Activated CD8-positive, alpha-beta memory T cell treated with anti-CD3 and anti-CD28 coated beads, Interleukin-2, amount 50 U/mL, for 48 hours (primary cell): ENCODE results near the gene ACOT4.
A peak's percentile ranks its signal among the peaks of the same experiment; 100 is the strongest.
"Not testable (repeated sequence)": the region's sequence is repeated elsewhere in the genome, so short reads cannot be mapped to it uniquely, and the experiment has no call there.

ENCODE experiments used
- DNase-seq: peaks from one replicate; pipeline ENCODE4 v3.0.0-alpha.2; 2020

Gene ACOT4

GRCh38 chr14:73582102-73582979 is 9.3 kb upstream of the ACOT4 start:
- DNase-seq, result not testable (repeated sequence)

- no peak for DNase-seq
These were observed 3.0 kb upstream of the ACOT4 start for GRCh38 chr14:73588695-73589094.

DNA sequence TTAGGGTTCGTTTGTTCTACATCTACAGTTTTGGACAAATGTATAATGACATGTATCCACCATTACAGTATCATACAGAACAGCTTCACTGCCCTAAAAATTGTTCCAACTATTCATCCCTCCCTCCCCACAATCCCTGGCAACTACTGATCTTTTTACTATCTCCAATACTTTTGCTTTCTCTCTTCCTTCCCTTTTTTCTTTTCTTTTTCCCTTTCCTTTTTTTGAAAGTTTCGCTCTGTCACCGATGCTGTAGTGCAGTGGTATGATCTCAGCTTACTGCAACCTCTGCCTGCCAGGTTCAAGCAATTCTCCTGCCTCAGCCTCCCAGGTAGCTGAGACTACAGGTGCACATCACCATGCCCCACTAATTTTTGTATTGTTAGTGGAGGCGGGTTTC is 2.6 kb upstream of the ACOT4 start:
- no peak for DNase-seq

DNA sequence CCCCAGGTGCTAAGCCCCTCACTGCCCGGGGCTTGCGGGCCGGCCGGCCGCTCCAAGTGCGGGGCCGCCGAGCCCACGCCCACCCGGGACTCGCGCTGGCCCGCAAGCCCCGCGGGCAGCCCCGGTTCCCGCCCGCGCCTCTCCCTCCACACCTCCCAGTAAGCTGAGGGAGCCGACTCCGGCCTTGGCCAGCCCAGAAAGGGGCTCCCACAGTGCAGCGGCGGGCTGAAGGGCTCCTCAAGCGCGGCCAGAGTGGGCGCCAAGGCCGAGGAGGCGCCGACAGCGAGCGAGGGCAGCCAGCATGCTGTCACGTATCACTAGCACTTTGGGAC is 1.0 kb upstream of the ACOT4 start:
- DNase-seq, result not testable (repeated sequence)

DNA sequence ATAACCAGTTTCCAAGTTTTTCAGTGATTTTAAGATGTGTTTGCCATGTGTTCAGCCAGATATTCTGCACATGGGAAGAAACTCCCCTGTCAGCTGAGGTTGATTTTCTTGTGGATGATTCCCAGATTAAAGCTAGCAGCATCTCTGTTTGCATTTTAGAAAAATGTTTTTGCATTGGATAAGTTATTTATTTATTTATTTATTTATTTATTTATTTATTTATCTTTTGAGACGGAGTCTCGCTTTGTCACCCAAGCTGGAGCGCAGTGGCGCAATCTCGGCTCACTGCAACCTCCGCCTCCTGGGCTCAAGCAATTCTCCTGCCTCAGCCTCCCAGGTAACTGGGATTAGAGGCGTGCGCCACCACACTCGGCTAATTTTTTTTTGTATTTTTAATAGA is 2.8 kb downstream of the ACOT4 start:
- DNase-seq, result no peak

GRCh38 chr14:73599499-73599898 is 7.8 kb downstream of the ACOT4 start:
- DNase-seq, result no peak

DNA sequence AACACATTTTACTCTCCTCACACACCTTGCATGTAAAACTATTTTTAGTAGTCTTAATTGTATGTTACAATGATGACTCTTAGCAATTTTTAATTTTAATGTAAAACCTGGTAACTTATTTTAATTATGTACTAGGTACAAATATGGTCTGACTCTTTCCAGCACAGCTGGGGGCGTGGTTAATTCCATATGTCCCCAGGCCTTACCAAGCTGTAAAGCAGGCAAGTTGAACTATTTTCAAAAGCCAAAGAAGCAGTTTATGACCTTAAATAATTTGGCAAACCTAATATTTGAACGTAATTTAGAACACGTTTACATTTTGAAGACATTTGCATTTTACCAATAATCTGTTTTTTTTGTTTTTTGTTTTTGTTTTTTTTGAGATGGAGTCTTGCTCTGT is 11.3 kb downstream of the ACOT4 start:
- no peak for DNase-seq

DNA sequence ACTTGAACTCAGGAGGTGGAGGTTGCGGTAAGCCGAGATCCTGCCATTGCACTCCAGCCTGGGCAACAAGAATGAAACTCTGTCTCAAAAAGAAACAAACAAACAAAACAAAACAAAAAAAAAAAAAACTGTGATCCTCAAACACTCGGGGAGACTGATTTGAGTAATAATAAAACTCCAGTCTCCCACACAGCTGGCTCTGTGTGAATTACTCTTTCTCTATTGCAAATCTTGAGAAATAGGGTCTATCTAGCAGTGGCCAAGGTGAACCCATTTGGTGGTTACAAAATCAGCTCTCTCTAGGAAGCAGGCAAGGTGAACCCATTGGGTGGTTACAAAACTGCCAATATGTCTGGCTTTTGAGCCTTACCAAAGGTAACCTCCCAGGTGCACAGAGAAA is 14.6 kb downstream of the ACOT4 start:
- no peak for DNase-seq

DNA sequence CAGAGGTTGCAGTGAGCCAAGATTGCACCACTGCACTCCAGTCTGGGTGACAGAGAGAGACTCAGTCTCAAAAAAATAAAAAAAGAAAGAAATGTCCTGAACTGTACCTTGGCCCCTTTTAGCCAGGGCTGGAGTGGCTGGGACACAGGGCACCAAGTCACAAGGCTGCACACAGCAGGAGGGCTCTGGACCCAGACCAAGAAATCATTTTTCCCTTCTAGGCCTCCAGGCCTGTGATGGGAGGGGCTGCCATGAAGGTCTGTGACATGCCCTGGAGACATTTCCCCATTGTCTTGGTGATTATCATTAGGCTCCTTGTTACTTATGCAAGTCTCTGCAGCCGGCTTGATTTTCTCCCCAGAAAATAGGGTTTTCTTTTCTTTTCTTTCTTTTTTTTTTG is 15.6 kb downstream of the ACOT4 start:
- DNase-seq, result no peak

GRCh38 chr14:73610687-73611086 is 19.0 kb downstream of the ACOT4 start:
- no peak for DNase-seq

DNA sequence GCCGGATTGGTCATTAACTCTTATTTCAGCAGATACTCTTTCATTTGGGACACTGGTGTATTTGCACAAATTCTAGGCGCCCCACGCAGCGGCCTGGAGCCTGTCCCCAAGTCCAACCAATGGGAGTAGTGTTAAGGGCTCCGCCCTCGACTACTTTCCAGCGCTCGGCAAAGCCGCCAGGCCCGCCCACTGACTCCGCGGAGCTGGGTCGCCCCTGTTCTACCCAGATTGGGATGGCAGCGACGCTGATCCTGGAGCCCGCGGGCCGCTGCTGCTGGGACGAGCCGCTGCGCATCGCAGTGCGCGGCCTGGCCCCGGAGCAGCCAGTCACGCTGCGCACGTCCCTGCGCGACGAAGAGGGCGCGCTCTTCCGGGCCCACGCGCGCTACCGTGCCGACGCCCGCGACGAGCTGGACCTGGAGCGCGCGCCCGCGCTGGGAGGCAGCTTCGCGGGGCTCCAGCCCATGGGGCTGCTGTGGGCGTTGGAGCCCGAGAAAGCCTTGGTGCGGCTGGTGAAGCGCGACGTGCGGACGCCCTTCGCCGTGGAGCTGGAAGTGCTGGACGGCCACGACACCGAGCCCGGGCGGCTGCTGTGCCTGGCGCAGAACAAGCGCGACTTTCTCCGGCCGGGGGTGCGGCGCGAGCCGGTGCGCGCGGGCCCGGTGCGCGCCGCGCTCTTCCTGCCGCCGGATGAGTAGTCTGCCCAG is 20.8 kb downstream of the ACOT4 start, which contains the start of gene ACOT6:
ACOT6 (plus strand) TSS at position 179 of the 707 bp plus-strand sequence; CDS start at position 234, 55 bp downstream.
- peak; percentile 86 for DNase-seq

GRCh38 chr14:73613046-73613383 is 21.3 kb downstream of the ACOT4 start:
- DNase-seq, result no peak

DNA sequence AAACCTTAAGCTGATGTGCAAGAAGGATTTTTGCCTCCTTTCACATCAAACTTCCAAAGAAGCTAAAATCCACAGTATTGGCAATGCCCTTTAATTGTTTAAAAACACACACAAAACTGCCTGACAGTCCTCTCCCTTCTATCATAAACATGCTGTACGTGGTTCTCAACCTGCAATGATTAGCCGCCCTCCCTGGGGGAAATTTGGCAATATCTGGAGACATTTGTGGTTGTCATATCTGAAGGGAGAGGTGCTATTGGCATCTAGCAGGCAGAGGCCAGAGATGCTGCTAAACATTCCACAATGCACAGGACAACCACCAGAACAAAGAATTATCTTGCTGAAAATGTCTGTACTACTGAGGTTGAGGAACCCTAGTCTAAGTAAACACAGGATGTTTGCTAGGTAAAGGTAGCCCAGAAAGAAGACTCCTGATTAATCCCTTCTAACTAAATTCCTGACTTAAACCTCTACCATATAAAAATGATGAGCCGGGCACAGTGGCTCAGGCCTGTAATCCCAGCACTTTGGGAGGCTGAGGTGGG is 21.8 kb downstream of the ACOT4 start:
- no peak for DNase-seq

- DNase-seq, result no peak
These were observed 25.2 kb downstream of the ACOT4 start for GRCh38 chr14:73616831-73617230.

DNA sequence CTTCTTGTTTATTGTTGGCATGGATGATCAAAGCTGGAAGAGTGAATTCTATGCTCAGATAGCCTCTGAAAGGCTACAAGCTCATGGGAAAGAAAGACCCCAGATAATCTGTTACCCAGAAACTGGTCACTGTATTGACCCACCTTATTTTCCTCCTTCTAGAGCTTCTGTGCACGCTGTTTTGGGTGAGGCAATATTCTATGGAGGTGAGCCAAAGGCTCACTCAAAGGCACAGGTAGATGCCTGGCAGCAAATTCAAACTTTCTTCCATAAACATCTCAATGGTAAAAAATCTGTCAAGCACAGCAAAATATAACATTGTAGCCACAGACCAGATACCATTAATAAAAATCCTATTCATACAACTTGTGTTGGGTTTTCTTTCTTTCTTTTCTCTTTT is 27.9 kb downstream of the ACOT4 start:
- DNase-seq, result no peak

DNA sequence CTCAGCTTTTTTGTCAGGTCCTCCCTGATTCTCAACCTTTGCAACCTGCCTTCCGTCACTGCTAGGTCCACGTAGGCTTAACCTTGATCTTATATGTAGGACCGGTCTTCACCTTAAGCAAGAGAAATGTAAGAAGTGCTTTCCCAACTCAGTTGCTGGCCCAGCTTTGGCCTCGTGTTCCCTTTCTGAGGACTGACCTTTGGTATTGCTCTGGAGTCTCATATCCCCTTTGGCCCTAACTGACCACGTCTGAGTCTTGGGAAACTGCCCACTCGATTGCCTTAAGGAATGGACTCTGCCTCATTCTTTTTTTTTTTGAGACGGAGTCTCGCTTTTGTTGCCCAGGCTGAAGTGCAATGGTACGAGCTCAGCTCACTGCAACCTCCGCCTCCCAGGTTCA is 28.6 kb downstream of the ACOT4 start:
- no peak for DNase-seq

DNA sequence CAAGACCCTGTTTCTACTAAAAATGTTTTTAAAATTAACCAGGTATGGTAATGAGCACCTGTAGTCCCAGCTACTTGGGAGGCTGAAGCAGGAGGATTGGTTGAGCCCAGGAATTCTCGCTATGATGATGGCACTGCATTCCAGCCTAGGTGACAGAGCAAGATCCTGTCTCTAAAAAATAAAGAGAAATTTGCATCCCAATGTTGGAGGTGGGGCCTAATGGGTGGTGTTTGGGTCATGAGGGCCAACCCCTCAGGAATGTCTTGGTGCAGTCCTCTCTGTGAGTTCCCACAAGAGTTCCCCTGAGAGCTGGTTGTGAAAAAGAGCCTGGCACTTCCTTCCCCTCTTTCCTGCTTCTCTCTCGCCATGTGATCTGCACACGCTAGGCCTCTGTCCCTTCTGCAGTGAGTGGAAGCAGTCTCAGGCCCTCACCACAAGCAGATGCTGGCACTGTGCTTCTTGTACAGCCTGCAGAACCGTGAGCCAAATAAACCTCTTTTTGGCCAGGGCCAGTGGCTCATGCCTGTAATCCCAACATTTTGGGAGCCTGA is 31.9 kb downstream of the ACOT4 start:
- no peak for DNase-seq

DNA sequence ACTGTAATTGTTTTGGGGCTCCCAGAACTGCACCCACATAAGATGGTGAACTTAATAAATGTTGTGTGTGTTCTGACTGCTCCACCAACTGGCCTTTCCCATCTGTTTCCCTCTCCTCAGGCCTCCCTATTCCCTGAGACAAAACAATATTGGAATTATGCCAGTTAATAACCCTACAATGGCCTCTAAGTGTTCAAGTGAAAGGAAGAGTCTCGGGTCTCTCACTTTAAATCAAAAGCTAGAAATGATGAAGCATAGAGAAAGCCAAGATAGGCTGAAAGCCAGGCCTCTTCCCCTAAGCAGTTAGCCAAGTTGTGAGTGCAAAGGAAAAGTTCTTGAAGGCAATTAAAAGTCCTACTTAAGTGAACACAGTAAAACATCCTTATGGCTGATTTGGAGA is 34.0 kb downstream of the ACOT4 start:
- DNase-seq, result no peak

GRCh38 chr14:73627151-73627558 is 35.5 kb downstream of the ACOT4 start:
- DNase-seq, result no peak

GRCh38 chr14:73630009-73630780 is 38.5 kb downstream of the ACOT4 start:
- DNase-seq, result no peak

DNA sequence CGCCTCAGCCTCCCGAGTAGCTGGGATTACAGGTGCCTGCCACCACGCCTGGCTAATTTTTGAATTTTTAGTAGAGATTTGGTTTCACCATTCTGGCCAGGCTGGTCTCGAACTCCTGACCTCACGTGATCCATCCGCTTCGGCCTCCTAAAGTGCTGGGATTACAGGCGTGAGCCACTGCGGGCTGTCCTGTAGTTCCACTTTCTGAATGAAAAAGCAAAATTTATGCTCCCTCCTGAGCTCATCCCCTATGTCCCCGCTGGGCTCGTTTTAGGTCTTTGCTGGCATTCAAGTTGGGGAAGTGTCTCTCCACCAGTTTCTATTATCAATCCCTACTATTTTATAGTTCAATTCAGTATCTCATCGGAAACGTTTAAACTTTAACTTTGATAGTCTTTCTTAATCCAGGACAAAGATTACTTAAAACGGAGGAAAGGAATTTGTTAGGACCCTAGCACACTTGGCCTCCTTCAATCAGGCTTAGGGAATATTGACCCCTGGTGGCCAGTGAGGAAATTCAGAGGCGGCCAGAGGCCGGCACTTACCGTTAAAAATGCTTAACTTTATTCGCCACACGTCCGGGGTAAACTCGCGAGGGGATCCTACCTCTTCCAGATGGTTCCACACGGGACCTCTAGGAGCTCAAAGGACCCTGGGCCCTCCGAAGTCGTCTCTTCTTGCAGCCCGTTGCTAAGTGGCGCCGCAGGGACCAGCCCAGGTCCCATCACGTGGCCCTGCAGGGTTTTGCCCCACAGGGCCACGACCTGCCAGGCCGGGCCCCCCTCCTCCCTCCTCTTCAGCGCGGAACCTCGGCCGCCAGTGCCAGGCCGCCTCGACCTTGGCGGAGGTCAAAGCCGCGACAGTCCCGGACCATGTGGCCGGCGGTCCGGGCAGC is 41.7 kb downstream of the ACOT4 start:
- DNase-seq, result peak; percentile 77
